ENCODE measurements around the gene GRID1. TPM values are rescaled to one million over a fixed set of nuclear protein-coding genes. Genes with fewer than 3 reads are reported as not detected.

Gene GRID1
- total RNA-seq, 1 experiment from 2014 or later: not detected

DNA sequence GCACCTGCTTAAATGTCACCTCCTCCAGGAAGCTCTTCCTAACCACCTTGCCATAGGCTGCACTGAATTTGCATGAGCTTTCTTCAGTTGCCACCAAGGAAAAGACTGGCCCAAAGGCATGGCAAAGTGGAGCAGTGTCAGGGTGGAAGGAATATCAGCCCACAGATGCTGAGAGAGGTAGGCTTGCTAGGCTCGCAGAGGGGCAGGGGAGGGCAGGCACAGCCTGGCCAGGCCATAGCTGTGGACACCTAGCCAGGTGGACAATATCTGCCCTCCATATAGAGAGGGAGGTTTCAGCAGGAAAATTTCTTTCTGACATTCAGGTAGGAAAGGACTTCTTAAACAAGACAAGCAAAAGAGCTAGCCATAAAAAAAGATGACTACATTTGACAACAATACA, 166.3 kb downstream of the GRID1 start:
- H3K79me2 ChIP-seq (ENCODE audit: low read depth): no peaks in the 10 kb centered on the region
- no peak overlapping the region for H3K4me2 ChIP-seq
- H3K9me2 ChIP-seq (ENCODE audit: insufficient read depth): no peaks in the 10 kb centered on the region
- TF ChIP-seq, protein P1, sequence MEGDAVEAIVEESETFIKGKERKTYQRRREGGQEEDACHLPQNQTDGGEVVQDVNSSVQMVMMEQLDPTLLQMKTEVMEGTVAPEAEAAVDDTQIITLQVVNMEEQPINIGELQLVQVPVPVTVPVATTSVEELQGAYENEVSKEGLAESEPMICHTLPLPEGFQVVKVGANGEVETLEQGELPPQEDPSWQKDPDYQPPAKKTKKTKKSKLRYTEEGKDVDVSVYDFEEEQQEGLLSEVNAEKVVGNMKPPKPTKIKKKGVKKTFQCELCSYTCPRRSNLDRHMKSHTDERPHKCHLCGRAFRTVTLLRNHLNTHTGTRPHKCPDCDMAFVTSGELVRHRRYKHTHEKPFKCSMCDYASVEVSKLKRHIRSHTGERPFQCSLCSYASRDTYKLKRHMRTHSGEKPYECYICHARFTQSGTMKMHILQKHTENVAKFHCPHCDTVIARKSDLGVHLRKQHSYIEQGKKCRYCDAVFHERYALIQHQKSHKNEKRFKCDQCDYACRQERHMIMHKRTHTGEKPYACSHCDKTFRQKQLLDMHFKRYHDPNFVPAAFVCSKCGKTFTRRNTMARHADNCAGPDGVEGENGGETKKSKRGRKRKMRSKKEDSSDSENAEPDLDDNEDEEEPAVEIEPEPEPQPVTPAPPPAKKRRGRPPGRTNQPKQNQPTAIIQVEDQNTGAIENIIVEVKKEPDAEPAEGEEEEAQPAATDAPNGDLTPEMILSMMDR (conservative IDR thresholded peaks at IDR 0.05): no peak
- no peak for TF ChIP-seq EZH2 (IDR thresholded peaks at IDR 0.05; ENCODE audit: low read depth)
- H3K9me3 ChIP-seq (ENCODE audit: insufficient read depth, low read depth): no peaks in the 10 kb centered on the region
- no peak overlapping the region for H3K4me3 ChIP-seq
- DNase-seq: no peak
- ChIA-PET POLR2A (ENCODE audit: unreplicated experiment) (no interaction called here), CTCF (no interaction called here)
- no peaks in the 10 kb centered on the region for H4K20me1 ChIP-seq (ENCODE audit: insufficient read depth)
- H2AFZ ChIP-seq: no peak overlapping the region
- no peaks in the 10 kb centered on the region for H3K4me1 ChIP-seq (replicated peaks; ENCODE audit: insufficient read depth)
- intact Hi-C loops (cut with micrococcal nuclease; ENCODE audit: unreplicated experiment): no loop called here
- BruUV-seq (replicated peaks): no TSS peak
- no peaks in the 10 kb centered on the region for H3F3A ChIP-seq (ENCODE audit: insufficient read depth, low read depth)
- H3K27ac ChIP-seq: no peak overlapping the region
- no peaks in the 10 kb centered on the region for H3K36me3 ChIP-seq (ENCODE audit: low read depth)
- H3K27me3 ChIP-seq (ENCODE audit: insufficient read depth, low read depth): peaks cover 10% of the 10 kb centered on the region

DNA sequence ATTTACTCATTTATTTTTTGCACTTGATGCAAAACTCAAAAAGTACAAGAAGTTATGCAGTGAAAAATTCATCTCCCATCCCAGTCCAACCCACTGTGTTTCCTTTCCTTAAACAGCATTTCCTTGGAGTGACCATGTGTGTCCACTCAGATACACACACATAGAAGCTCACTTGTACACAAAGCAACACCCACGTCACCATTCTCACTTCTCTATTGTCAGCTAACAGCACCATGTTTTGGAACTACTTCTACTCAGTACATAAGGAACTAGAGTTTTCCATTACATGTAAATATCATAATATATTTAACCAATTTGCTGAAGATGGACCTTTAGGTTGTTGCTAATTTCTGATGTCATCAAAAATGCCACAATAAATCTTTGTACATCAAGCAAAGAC, 167.6 kb downstream of the GRID1 start:
- BruUV-seq (replicated peaks): no TSS peak
- Histone ChIP-seq H3K27ac (no peak overlapping the region), H2AFZ (no peak overlapping the region), H3K4me1 (replicated peaks; ENCODE audit: insufficient read depth) (no peaks in the 10 kb centered on the region), H3K4me3 (no peak overlapping the region), H3K79me2 (ENCODE audit: low read depth) (no peaks in the 10 kb centered on the region), H3K4me2 (no peak overlapping the region), H3K36me3 (ENCODE audit: low read depth) (no peaks in the 10 kb centered on the region), H3K27me3 (ENCODE audit: insufficient read depth, low read depth) (peaks cover 13% of the 10 kb centered on the region), H4K20me1 (ENCODE audit: insufficient read depth) (no peaks in the 10 kb centered on the region), H3K9me2 (ENCODE audit: insufficient read depth) (no peaks in the 10 kb centered on the region), H3K9me3 (ENCODE audit: insufficient read depth, low read depth) (no peaks in the 10 kb centered on the region), H3F3A (ENCODE audit: insufficient read depth, low read depth) (no peaks in the 10 kb centered on the region)
- intact Hi-C loops (cut with micrococcal nuclease; ENCODE audit: unreplicated experiment): no loop called here
- TF ChIP-seq, protein P1 (conservative IDR thresholded peaks at IDR 0.05): no peak
- TF ChIP-seq EZH2 (IDR thresholded peaks at IDR 0.05; ENCODE audit: low read depth): no peak
- POLR2A ChIA-PET (ENCODE audit: unreplicated experiment): no interaction called here
- no peak for DNase-seq
- CTCF ChIA-PET: no interaction called here

DNA sequence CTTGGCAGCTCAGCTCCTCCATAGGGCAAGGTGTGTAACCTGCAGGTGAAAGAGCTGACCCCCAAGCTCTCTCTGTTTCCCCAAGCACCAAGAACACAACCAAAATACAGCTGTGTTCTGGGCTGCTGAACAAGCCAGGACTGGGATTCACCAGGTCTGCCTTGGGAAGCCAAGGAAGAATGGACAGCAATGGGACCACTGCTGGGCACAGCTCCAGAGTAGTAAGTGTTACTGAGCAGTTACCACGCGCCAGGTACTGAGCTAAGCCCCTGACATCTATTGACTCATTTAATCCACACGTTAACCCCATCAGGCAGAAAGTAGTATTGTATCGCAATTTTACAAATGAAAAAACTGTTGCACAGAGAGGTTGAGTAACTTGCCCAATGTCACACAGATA, 168.3 kb downstream of the GRID1 start:
- H3K79me2 ChIP-seq (ENCODE audit: low read depth): no peaks in the 10 kb centered on the region
- no peak overlapping the region for H3K27ac ChIP-seq
- no peaks in the 10 kb centered on the region for H3K4me1 ChIP-seq (replicated peaks; ENCODE audit: insufficient read depth)
- H3K9me3 ChIP-seq (ENCODE audit: insufficient read depth, low read depth): no peaks in the 10 kb centered on the region
- peaks cover 13% of the 10 kb centered on the region for H3K27me3 ChIP-seq (ENCODE audit: insufficient read depth, low read depth)
- POLR2A ChIA-PET (ENCODE audit: unreplicated experiment): no interaction called here
- CTCF ChIA-PET: no interaction called here
- H3K36me3 ChIP-seq (ENCODE audit: low read depth): no peaks in the 10 kb centered on the region
- no peak overlapping the region for H2AFZ ChIP-seq
- no peak overlapping the region for H3K4me2 ChIP-seq
- H3K4me3 ChIP-seq: no peak overlapping the region
- H3F3A ChIP-seq (ENCODE audit: insufficient read depth, low read depth): no peaks in the 10 kb centered on the region
- no peak for DNase-seq
- intact Hi-C loops (cut with micrococcal nuclease; ENCODE audit: unreplicated experiment): no loop called here
- no TSS peak for BruUV-seq (replicated peaks)
- TF ChIP-seq, protein P1 (conservative IDR thresholded peaks at IDR 0.05): no peak
- no peak for TF ChIP-seq EZH2 (IDR thresholded peaks at IDR 0.05; ENCODE audit: low read depth)
- H4K20me1 ChIP-seq (ENCODE audit: insufficient read depth): no peaks in the 10 kb centered on the region
- H3K9me2 ChIP-seq (ENCODE audit: insufficient read depth): no peaks in the 10 kb centered on the region
